ENCODE results near the gene COL4A6. TPM values are rescaled to one million over a fixed set of nuclear protein-coding genes. Genes with fewer than 3 reads are reported as not detected.

The COL4A6 gene
- total and polyA plus RNA-seq, 2 of the 8 experiments (the other 6 are each of a cell fraction or from before 2014, with no cell fraction given): 5.9 to 11.8 TPM

DNA sequence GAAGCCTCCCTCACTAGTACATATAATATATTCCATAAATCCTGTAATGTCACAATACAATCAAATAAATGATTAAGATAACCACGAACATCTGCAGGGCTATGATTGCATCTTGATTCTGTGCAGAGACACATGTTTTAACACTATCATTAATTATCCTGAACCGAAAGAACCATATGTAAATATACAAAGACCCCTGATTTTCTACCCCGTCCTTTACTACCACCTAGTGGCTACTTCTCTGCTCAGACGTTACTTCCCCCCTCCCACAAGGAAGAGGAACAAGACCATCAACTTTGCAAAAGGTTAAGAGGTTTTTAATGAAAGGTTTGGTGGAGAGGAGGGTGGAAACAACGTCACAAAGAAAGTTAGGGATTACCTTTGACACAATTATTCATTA lies 134.0 kb downstream of the COL4A6 start:
- Histone ChIP-seq H4K20me1 (replicated peaks in 1 of 2; ENCODE audit: control insufficient read depth in 1 of 2, insufficient read depth in 2 of 2, low read length in 2 of 2) (no peaks in the 10 kb centered on the region), H4K5ac (ENCODE audit: insufficient read length, low read depth, low read length) (no peak overlapping the region), H2AK5ac (ENCODE audit: low read depth, low read length) (no peak overlapping the region), H3K14ac (ENCODE audit: insufficient read length) (no peak overlapping the region), H3K56ac (replicated peaks; ENCODE audit: insufficient read length, low read depth, low read length) (no peak overlapping the region), H3K27ac (ENCODE audit: low read depth, low read length) (no peak overlapping the region), H3K4me1 (replicated peaks in 1 of 4; ENCODE audit: control insufficient read depth in 3 of 4, insufficient read depth in 4 of 4, low read length in 3 of 4) (peaks cover 0 to 3% (median 1%) of the 10 kb centered on the region in 4 experiments; a peak in 3 of 7 replicates), H3K9me3 (ENCODE audit: insufficient read depth in 2 of 2, low read depth in 1 of 2, low read length in 1 of 2) (no peaks in the 10 kb centered on the region), H3K23me2 (ENCODE audit: low read depth, low read length) (no peaks in the 10 kb centered on the region), H3K4me3 (ENCODE audit: extremely low read depth in 1 of 4, insufficient read depth in 2 of 4, low read depth in 3 of 4, low read length in 4 of 4) (no peak overlapping the region), H2BK120ac (replicated peaks; ENCODE audit: low read depth, low read length) (no peak overlapping the region), H3K4me2 (ENCODE audit: insufficient read depth in 1 of 2, low read depth in 2 of 2, low read length in 2 of 2) (no peak overlapping the region), H3K27me3 (replicated peaks in 1 of 4; ENCODE audit: control insufficient read depth in 3 of 4, extremely low read depth in 1 of 4, insufficient read depth in 3 of 4, low read length in 3 of 4) (no peaks in the 10 kb centered on the region), H3K23ac (ENCODE audit: insufficient read length) (no peak overlapping the region), H2BK15ac (ENCODE audit: low read length) (no peak overlapping the region), H3K79me2 (ENCODE audit: control insufficient read depth in 1 of 2, insufficient read depth in 2 of 2, low read length in 2 of 2) (no peaks in the 10 kb centered on the region), H2AFZ (ENCODE audit: low read length) (no peak overlapping the region), H3K4ac (replicated peaks; ENCODE audit: insufficient read length, low read depth, low read length) (no peak overlapping the region), H2BK20ac (ENCODE audit: low read length) (no peak overlapping the region), H3K79me1 (ENCODE audit: low read depth, low read length) (no peaks in the 10 kb centered on the region), H4K91ac (replicated peaks; ENCODE audit: insufficient read length, low read length) (no peak overlapping the region), H2BK12ac (ENCODE audit: low read depth, low read length) (no peak overlapping the region), H3K36me3 (ENCODE audit: control insufficient read depth in 2 of 4, insufficient read depth in 4 of 4, low read length in 3 of 4) (no peaks in the 10 kb centered on the region), H3K18ac (ENCODE audit: extremely low read depth, low read length) (no peak overlapping the region), H2BK5ac (ENCODE audit: low read depth, low read length) (no peak overlapping the region), H3K9ac (replicated peaks in 1 of 4; ENCODE audit: extremely low read depth in 1 of 4, low read depth in 3 of 4, low read length in 3 of 4) (no peak overlapping the region), H4K8ac (ENCODE audit: extremely low read depth, insufficient read depth, low read length) (no peak overlapping the region)
- FAIRE-seq: peak; percentile 91
- TF ChIP-seq, protein P1, sequence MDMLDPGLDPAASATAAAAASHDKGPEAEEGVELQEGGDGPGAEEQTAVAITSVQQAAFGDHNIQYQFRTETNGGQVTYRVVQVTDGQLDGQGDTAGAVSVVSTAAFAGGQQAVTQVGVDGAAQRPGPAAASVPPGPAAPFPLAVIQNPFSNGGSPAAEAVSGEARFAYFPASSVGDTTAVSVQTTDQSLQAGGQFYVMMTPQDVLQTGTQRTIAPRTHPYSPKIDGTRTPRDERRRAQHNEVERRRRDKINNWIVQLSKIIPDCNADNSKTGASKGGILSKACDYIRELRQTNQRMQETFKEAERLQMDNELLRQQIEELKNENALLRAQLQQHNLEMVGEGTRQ (IDR thresholded peaks at IDR 0.05; ENCODE audit: low read length): no peak
- TF ChIP-seq RAD21 (IDR thresholded peaks at IDR 0.05 in 1 of 2, conservative IDR thresholded peaks at IDR 0.05 in 1 of 2; ENCODE audit: low read depth in 2 of 2, low read length in 2 of 2) (peak; percentile 65 to 73), CBX5 (IDR thresholded peaks at IDR 0.05; ENCODE audit: low read depth, low read length) (no peak), EZH2 (IDR thresholded peaks at IDR 0.05; ENCODE audit: low read depth, low read length, severe bottlenecking) (no peak), RNF2 (IDR thresholded peaks at IDR 0.05; ENCODE audit: borderline replicate concordance, low read depth, low read length, missing control alignments, poor library complexity, severe bottlenecking) (no peak), SUZ12 (IDR thresholded peaks at IDR 0.05; ENCODE audit: low read length) (no peak), BRCA1 (IDR thresholded peaks at IDR 0.05; ENCODE audit: low read depth, low read length) (no peak)
- TF ChIP-seq, protein P2, sequence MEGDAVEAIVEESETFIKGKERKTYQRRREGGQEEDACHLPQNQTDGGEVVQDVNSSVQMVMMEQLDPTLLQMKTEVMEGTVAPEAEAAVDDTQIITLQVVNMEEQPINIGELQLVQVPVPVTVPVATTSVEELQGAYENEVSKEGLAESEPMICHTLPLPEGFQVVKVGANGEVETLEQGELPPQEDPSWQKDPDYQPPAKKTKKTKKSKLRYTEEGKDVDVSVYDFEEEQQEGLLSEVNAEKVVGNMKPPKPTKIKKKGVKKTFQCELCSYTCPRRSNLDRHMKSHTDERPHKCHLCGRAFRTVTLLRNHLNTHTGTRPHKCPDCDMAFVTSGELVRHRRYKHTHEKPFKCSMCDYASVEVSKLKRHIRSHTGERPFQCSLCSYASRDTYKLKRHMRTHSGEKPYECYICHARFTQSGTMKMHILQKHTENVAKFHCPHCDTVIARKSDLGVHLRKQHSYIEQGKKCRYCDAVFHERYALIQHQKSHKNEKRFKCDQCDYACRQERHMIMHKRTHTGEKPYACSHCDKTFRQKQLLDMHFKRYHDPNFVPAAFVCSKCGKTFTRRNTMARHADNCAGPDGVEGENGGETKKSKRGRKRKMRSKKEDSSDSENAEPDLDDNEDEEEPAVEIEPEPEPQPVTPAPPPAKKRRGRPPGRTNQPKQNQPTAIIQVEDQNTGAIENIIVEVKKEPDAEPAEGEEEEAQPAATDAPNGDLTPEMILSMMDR (IDR thresholded peaks at IDR 0.05; ENCODE audit: control extremely low read depth in 1 of 3, insufficient read depth in 1 of 3, low read depth in 1 of 3, low read length in 3 of 3): peak in 2 of 3 experiments; percentile 46 to 51; a peak in 3 of 4 replicates
- POLR2A ChIA-PET (ENCODE audit: partially characterized antibody): no interaction called here
- 23% methylated on average over 5 of the region's 5 CpGs; no CpG with 5 or more reads in 1 of the 2 experiments for WGBS, 2 experiments (ENCODE audit: extremely low coverage in 1 of 2, insufficient coverage in 1 of 2, insufficient read length in 1 of 2, insufficient replicate concordance in 2 of 2, low coverage in 1 of 2, low lambda C conversion rate in 2 of 2, missing lambda C conversion rate in 1 of 2)
- CTCF ChIA-PET (ENCODE audit: partially characterized antibody): interaction anchor here (0.5 to 4.3 kb wide), 24 partner anchors 9 to 243 kb away, joined by 3 to 38 read pairs (median 3); no protein-coding TSS in a partner anchor
- no peak for DNase-seq (ENCODE audit: low read depth in 1 of 2, low spot score in 2 of 2)

Data from H1 (cell line).